GM12874 (cell line): Measurements from ENCODE around the gene JAZF1.

Source experiments
- TF ChIP-seq, protein P1 (sequence below): IDR thresholded peaks from 2 replicates; pipeline ENCODE4 v1.5.1; 2011; ENCODE audit warnings: low read depth, mild to moderate bottlenecking, control low read depth, low read length, moderate library complexity; ENCODE audit not compliant: insufficient read depth

JAZF1 gene

GRCh38 chr7:28042721-28043120 lies 137.9 kb downstream of the JAZF1 start:
- TF ChIP-seq, protein P1, sequence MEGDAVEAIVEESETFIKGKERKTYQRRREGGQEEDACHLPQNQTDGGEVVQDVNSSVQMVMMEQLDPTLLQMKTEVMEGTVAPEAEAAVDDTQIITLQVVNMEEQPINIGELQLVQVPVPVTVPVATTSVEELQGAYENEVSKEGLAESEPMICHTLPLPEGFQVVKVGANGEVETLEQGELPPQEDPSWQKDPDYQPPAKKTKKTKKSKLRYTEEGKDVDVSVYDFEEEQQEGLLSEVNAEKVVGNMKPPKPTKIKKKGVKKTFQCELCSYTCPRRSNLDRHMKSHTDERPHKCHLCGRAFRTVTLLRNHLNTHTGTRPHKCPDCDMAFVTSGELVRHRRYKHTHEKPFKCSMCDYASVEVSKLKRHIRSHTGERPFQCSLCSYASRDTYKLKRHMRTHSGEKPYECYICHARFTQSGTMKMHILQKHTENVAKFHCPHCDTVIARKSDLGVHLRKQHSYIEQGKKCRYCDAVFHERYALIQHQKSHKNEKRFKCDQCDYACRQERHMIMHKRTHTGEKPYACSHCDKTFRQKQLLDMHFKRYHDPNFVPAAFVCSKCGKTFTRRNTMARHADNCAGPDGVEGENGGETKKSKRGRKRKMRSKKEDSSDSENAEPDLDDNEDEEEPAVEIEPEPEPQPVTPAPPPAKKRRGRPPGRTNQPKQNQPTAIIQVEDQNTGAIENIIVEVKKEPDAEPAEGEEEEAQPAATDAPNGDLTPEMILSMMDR: no peak

GRCh38 chr7:28041508-28042314 lies 138.9 kb downstream of the JAZF1 start:
- TF ChIP-seq, protein P1: no peak

- TF ChIP-seq, protein P1: no peak
Measured at GRCh38 chr7:28038175-28038797, 142.3 kb downstream of the JAZF1 start.

- TF ChIP-seq, protein P1: no peak
Measured at GRCh38 chr7:28037220-28038010, 143.2 kb downstream of the JAZF1 start.

DNA sequence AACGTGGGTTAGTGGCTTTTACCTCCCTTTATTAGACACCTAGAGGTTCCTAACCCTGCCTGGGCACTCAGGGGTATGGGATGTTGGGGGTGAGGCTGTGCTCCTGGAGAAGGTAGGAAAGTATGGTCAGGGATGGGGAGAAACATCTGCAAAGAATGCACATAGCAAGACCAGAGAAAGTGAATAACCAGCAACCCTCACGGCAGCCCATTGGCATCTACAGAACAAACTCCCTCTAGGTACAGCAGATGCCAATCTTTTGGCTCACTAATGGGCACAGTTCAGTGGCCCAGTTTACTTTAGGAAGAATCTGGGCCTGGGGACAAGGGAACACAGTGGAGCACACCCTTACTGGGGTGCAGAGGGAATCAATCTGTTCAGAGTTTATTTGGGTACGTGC lies 143.9 kb downstream of the JAZF1 start:
- TF ChIP-seq, protein P1: no peak

GRCh38 chr7:28033386-28033785 lies 147.2 kb downstream of the JAZF1 start:
- TF ChIP-seq, protein P1: no peak

GRCh38 chr7:28032738-28033380 lies 147.7 kb downstream of the JAZF1 start:
- TF ChIP-seq, protein P1: no peak
